ENCODE results near the gene TTC32.

The TTC32 gene

DNA sequence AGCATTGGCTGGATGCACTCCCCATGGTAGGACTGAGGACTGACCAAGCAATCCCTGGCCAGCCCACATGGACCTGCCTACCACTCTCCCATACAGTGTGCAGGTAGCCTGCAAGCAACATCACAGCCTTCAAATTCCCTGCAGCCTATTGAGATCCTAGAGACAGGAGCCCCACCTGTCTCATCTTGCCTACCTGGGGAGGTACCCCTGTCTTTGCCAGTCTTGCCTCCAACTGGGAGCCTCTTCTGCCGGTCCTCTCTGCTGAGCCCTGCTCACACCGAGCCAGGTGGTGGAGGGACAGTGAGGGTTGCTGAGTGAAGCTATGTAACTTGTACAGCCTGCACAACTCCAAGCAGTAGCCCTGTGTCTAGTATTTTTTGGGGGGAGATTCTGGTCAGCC, 29.9 kb downstream of the TTC32 start:
- Histone ChIP-seq H3K4me3 (ENCODE audit: low read length) (no peak overlapping the region), H3K9me3 (replicated peaks; ENCODE audit: low read length) (no peaks in the 10 kb centered on the region), H3K4me2 (ENCODE audit: low read length) (no peak overlapping the region), H3K4me1 (ENCODE audit: control insufficient read depth, insufficient read depth, low read length) (peaks cover 9% of the 10 kb centered on the region), H3K27me3 (ENCODE audit: control insufficient read depth, insufficient read depth, low read length) (no peaks in the 10 kb centered on the region), H3K9ac (ENCODE audit: low read depth, low read length) (no peak overlapping the region), H3K36me3 (ENCODE audit: insufficient read depth, low read length) (no peaks in the 10 kb centered on the region)

- no peaks in the 10 kb centered on the region for H3K9me3 ChIP-seq (replicated peaks; ENCODE audit: low read length)
- H3K4me3 ChIP-seq (ENCODE audit: low read length), result no peak overlapping the region
- peaks cover 9% of the 10 kb centered on the region for H3K4me1 ChIP-seq (ENCODE audit: control insufficient read depth, insufficient read depth, low read length)
- H3K36me3 ChIP-seq (ENCODE audit: insufficient read depth, low read length), result no peaks in the 10 kb centered on the region
- no peaks in the 10 kb centered on the region for H3K27me3 ChIP-seq (ENCODE audit: control insufficient read depth, insufficient read depth, low read length)
- no peak overlapping the region for H3K9ac ChIP-seq (ENCODE audit: low read depth, low read length)
- no peak overlapping the region for H3K4me2 ChIP-seq (ENCODE audit: low read length)
These were observed 31.0 kb downstream of the TTC32 start for GRCh38 chr2:19870792-19871191.

GRCh38 chr2:19868701-19869580, 32.8 kb downstream of the TTC32 start:
- Histone ChIP-seq H3K4me3 (ENCODE audit: low read length) (peak overlapping the region; percentile 69), H3K9ac (ENCODE audit: low read depth, low read length) (peak overlapping the region; percentile 46), H3K36me3 (ENCODE audit: insufficient read depth, low read length) (no peaks in the 10 kb centered on the region), H3K9me3 (replicated peaks; ENCODE audit: low read length) (no peaks in the 10 kb centered on the region), H3K4me2 (ENCODE audit: low read length) (peak overlapping the region; percentile 86), H3K4me1 (ENCODE audit: control insufficient read depth, insufficient read depth, low read length) (peaks cover 9% of the 10 kb centered on the region), H3K27me3 (ENCODE audit: control insufficient read depth, insufficient read depth, low read length) (no peaks in the 10 kb centered on the region)

- Histone ChIP-seq H3K9me3 (replicated peaks; ENCODE audit: low read length) (no peaks in the 10 kb centered on the region), H3K36me3 (ENCODE audit: insufficient read depth, low read length) (no peaks in the 10 kb centered on the region), H3K4me1 (ENCODE audit: control insufficient read depth, insufficient read depth, low read length) (peaks cover 13% of the 10 kb centered on the region), H3K27me3 (ENCODE audit: control insufficient read depth, insufficient read depth, low read length) (no peaks in the 10 kb centered on the region), H3K4me2 (ENCODE audit: low read length) (peak overlapping the region; percentile 86), H3K4me3 (ENCODE audit: low read length) (no peak overlapping the region), H3K9ac (ENCODE audit: low read depth, low read length) (peak overlapping the region; percentile 46)
These were observed 33.6 kb downstream of the TTC32 start for GRCh38 chr2:19868224-19868623.

DNA sequence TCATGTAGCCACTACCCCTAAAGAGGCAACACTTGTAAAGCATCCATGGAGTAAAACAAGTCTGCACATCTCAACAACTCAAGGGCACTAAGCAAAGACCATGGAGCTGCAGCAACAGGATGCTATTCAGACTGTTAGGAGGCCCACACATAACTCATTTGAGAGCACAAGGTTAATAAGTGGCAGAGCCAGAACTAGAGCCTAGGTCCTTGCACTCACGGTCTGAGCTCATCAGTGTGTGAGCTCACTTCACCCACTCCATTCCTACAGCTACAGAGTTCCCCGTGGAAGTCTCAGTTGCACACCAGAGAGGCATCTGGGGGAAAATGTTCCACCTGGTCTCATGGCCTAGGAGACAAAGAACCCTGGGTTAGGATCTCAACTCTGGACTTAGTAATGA, 35.0 kb downstream of the TTC32 start:
- Histone ChIP-seq H3K36me3 (ENCODE audit: insufficient read depth, low read length) (no peaks in the 10 kb centered on the region), H3K27me3 (ENCODE audit: control insufficient read depth, insufficient read depth, low read length) (no peaks in the 10 kb centered on the region), H3K4me1 (ENCODE audit: control insufficient read depth, insufficient read depth, low read length) (peaks cover 15% of the 10 kb centered on the region), H3K9me3 (replicated peaks; ENCODE audit: low read length) (no peaks in the 10 kb centered on the region), H3K4me3 (ENCODE audit: low read length) (no peak overlapping the region), H3K4me2 (ENCODE audit: low read length) (no peak overlapping the region), H3K9ac (ENCODE audit: low read depth, low read length) (no peak overlapping the region)

GRCh38 chr2:19865151-19865550, 36.6 kb downstream of the TTC32 start:
- no peak overlapping the region for H3K4me3 ChIP-seq (ENCODE audit: low read length)
- H3K36me3 ChIP-seq (ENCODE audit: insufficient read depth, low read length), result no peaks in the 10 kb centered on the region
- H3K9me3 ChIP-seq (replicated peaks; ENCODE audit: low read length), result no peaks in the 10 kb centered on the region
- no peak overlapping the region for H3K4me2 ChIP-seq (ENCODE audit: low read length)
- peaks cover 18% of the 10 kb centered on the region for H3K4me1 ChIP-seq (ENCODE audit: control insufficient read depth, insufficient read depth, low read length)
- no peaks in the 10 kb centered on the region for H3K27me3 ChIP-seq (ENCODE audit: control insufficient read depth, insufficient read depth, low read length)
- no peak overlapping the region for H3K9ac ChIP-seq (ENCODE audit: low read depth, low read length)

GRCh38 chr2:19864381-19864780, 37.4 kb downstream of the TTC32 start:
- H3K27me3 ChIP-seq (ENCODE audit: control insufficient read depth, insufficient read depth, low read length), result no peaks in the 10 kb centered on the region
- H3K4me3 ChIP-seq (ENCODE audit: low read length), result no peak overlapping the region
- no peak overlapping the region for H3K9ac ChIP-seq (ENCODE audit: low read depth, low read length)
- H3K9me3 ChIP-seq (replicated peaks; ENCODE audit: low read length), result no peaks in the 10 kb centered on the region
- H3K4me2 ChIP-seq (ENCODE audit: low read length), result no peak overlapping the region
- no peaks in the 10 kb centered on the region for H3K36me3 ChIP-seq (ENCODE audit: insufficient read depth, low read length)
- H3K4me1 ChIP-seq (ENCODE audit: control insufficient read depth, insufficient read depth, low read length), result peaks cover 18% of the 10 kb centered on the region

- Histone ChIP-seq H3K9ac (ENCODE audit: low read depth, low read length) (peak overlapping the region; percentile 29), H3K4me1 (ENCODE audit: control insufficient read depth, insufficient read depth, low read length) (peaks cover 11% of the 10 kb centered on the region), H3K4me3 (ENCODE audit: low read length) (peak overlapping the region; percentile 40), H3K4me2 (ENCODE audit: low read length) (peak overlapping the region; percentile 75), H3K36me3 (ENCODE audit: insufficient read depth, low read length) (no peaks in the 10 kb centered on the region), H3K27me3 (ENCODE audit: control insufficient read depth, insufficient read depth, low read length) (no peaks in the 10 kb centered on the region), H3K9me3 (replicated peaks; ENCODE audit: low read length) (no peaks in the 10 kb centered on the region)
These were observed 38.3 kb downstream of the TTC32 start for GRCh38 chr2:19863303-19864041.

- no peak overlapping the region for H3K9ac ChIP-seq (ENCODE audit: low read depth, low read length)
- no peaks in the 10 kb centered on the region for H3K27me3 ChIP-seq (ENCODE audit: control insufficient read depth, insufficient read depth, low read length)
- no peaks in the 10 kb centered on the region for H3K36me3 ChIP-seq (ENCODE audit: insufficient read depth, low read length)
- H3K4me1 ChIP-seq (ENCODE audit: control insufficient read depth, insufficient read depth, low read length), result peaks cover 10% of the 10 kb centered on the region
- no peak overlapping the region for H3K4me3 ChIP-seq (ENCODE audit: low read length)
- H3K9me3 ChIP-seq (replicated peaks; ENCODE audit: low read length), result no peaks in the 10 kb centered on the region
- H3K4me2 ChIP-seq (ENCODE audit: low read length), result no peak overlapping the region
These were observed 40.0 kb downstream of the TTC32 start for GRCh38 chr2:19861813-19862212.

DNA sequence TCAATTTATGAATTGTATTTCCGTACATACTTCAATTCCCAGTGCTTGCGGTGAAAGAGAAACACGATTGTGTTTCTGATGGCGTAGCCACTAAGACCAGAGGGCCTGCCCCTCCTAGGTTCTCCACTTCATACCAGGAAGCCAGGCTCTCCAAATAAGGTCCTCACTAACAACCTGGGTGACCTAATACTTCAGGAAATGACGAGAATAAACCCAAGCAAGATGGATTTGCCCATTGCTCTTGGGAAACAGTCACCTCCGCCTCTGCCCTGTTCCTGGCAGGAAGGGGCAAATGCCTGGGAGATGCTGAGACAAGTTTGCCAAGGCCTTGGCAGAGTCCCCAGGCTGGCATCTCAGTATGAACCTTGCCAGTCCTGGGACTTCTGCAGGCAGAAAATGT, 41.8 kb downstream of the TTC32 start:
- Histone ChIP-seq H3K9me3 (replicated peaks; ENCODE audit: low read length) (no peaks in the 10 kb centered on the region), H3K4me1 (ENCODE audit: control insufficient read depth, insufficient read depth, low read length) (peaks cover 10% of the 10 kb centered on the region), H3K4me3 (ENCODE audit: low read length) (no peak overlapping the region), H3K4me2 (ENCODE audit: low read length) (no peak overlapping the region), H3K27me3 (ENCODE audit: control insufficient read depth, insufficient read depth, low read length) (no peaks in the 10 kb centered on the region), H3K36me3 (ENCODE audit: insufficient read depth, low read length) (no peaks in the 10 kb centered on the region), H3K9ac (ENCODE audit: low read depth, low read length) (no peak overlapping the region)

- no peak overlapping the region for H3K4me2 ChIP-seq (ENCODE audit: low read length)
- no peak overlapping the region for H3K4me3 ChIP-seq (ENCODE audit: low read length)
- H3K36me3 ChIP-seq (ENCODE audit: insufficient read depth, low read length), result no peaks in the 10 kb centered on the region
- no peaks in the 10 kb centered on the region for H3K9me3 ChIP-seq (replicated peaks; ENCODE audit: low read length)
- H3K4me1 ChIP-seq (ENCODE audit: control insufficient read depth, insufficient read depth, low read length), result peaks cover 10% of the 10 kb centered on the region
- H3K9ac ChIP-seq (ENCODE audit: low read depth, low read length), result no peak overlapping the region
- H3K27me3 ChIP-seq (ENCODE audit: control insufficient read depth, insufficient read depth, low read length), result no peaks in the 10 kb centered on the region
These were observed 42.2 kb downstream of the TTC32 start for GRCh38 chr2:19859565-19859964.
